WTC11 (cell line): ENCODE results near the gene LDLR. TPM values are rescaled to one million over a fixed set of nuclear protein-coding genes. Genes with fewer than 3 reads are reported as not detected.
"Not testable (repeated sequence)": the region's sequence is repeated elsewhere in the genome, so short reads cannot be mapped to it uniquely, and the experiment has no call there.

Experiments
- ATAC-seq: fragments of 200-7000 bp; cut with Tn5 transposase; 2 replicates; pipeline ENCODE4 v1.10.0; 2021; ENCODE audit warnings: mild to moderate bottlenecking, moderate library complexity
- CTCF ChIA-PET: fragments of 300-600 bp; sonication (Branson Sonifier 250); formaldehyde crosslinking; loops from one replicate; lab custom pipeline; 2021; ENCODE audit warnings: antibody characterized with exemption; lab: Charles Lee
- POLR2A ChIA-PET: fragments of 350-600 bp; sonication (Branson Sonifier 250); formaldehyde crosslinking; loops from one replicate; lab custom pipeline; 2021; ENCODE audit warnings: antibody characterized with exemption; lab: Charles Lee
- DNase-seq: peaks from one replicate; pipeline ENCODE4 v3.0.0; 2021; ENCODE audit warnings: low spot score
- H3K27ac Mint-ChIP-seq: 2 replicates; pipeline ENCODE4 v1.8.0; 2021; ENCODE audit warnings: mixed read lengths
- H3K27me3 Mint-ChIP-seq: 2 replicates; pipeline ENCODE4 v1.8.0; 2021; ENCODE audit warnings: low read depth, mild to moderate bottlenecking, moderate library complexity, mixed read lengths
- H3K36me3 Mint-ChIP-seq: 2 replicates; pipeline ENCODE4 v1.8.0; 2021; ENCODE audit warnings: mixed read lengths
- H3K4me1 Mint-ChIP-seq: 2 replicates; pipeline ENCODE4 v1.8.0; 2022; ENCODE audit warnings: mixed read lengths
- H3K4me3 Mint-ChIP-seq: 2 replicates; pipeline ENCODE4 v1.8.0; 2021; ENCODE audit warnings: mild to moderate bottlenecking, moderate library complexity, mixed read lengths
- H3K9me3 Mint-ChIP-seq: 2 replicates; pipeline ENCODE4 v1.8.0; 2021; ENCODE audit warnings: mixed read lengths
- CREB1 ChIP-seq: sonication (generic); formaldehyde crosslinking; IDR thresholded peaks from 2 replicates; pipeline ENCODE4 v1.8.0; 2023; ENCODE audit warnings: mild to moderate bottlenecking, missing genetic modification reagents
- ELF4 ChIP-seq: sonication (generic); formaldehyde crosslinking; IDR thresholded peaks from 2 replicates; pipeline ENCODE4 v1.8.1; 2022; ENCODE audit warnings: low read depth, mild to moderate bottlenecking, moderate library complexity, missing genetic modification reagents
- EMX1 ChIP-seq: fragments of 250-450 bp; sonication (Bioruptor Pico); IDR thresholded peaks from 2 replicates; pipeline ENCODE4 v1.8.0; 2021; ENCODE audit warnings: mild to moderate bottlenecking
- NFATC4 ChIP-seq: fragments of 250-450 bp; sonication (Bioruptor Pico); IDR thresholded peaks from 2 replicates; pipeline ENCODE4 v1.9.0; 2021; ENCODE audit warnings: mild to moderate bottlenecking
- NFYB ChIP-seq: sonication (generic); formaldehyde crosslinking; conservative IDR thresholded peaks from 2 replicates; pipeline ENCODE4 v1.8.0; 2022; ENCODE audit warnings: low read depth, missing genetic modification reagents
- SMAD4 ChIP-seq: sonication (generic); formaldehyde crosslinking; IDR thresholded peaks from 2 replicates; pipeline ENCODE4 v1.8.0; 2022; ENCODE audit warnings: mild to moderate bottlenecking, missing genetic modification reagents
- TCF7 ChIP-seq: sonication (generic); formaldehyde crosslinking; IDR thresholded peaks from 2 replicates; pipeline ENCODE4 v1.8.0; 2022; ENCODE audit warnings: mild to moderate bottlenecking, low read depth, missing genetic modification reagents, moderate library complexity
- ZNF121 ChIP-seq: sonication (generic); formaldehyde crosslinking; IDR thresholded peaks from 2 replicates; pipeline ENCODE4 v1.8.0; 2023; ENCODE audit warnings: missing genetic modification reagents
- ZNF396 ChIP-seq: fragments of 250-450 bp; sonication (Bioruptor Pico); IDR thresholded peaks from 2 replicates; pipeline ENCODE4 v1.8.0; 2021; ENCODE audit warnings: mild to moderate bottlenecking, moderate library complexity, borderline replicate concordance
- ZNF416 ChIP-seq: fragments of 250-450 bp; sonication (Bioruptor Pico); IDR thresholded peaks from 2 replicates; pipeline ENCODE4 v1.9.0; 2021; ENCODE audit warnings: mild to moderate bottlenecking, inconsistent platforms
- total RNA-seq: library from RNA; stranded (reverse); gene quantifications from 3 replicates; pipeline ENCODE4 v1.2.3, GENCODE V29; 2021
- TF ChIP-seq, protein P1 (sequence below): sonication (generic); formaldehyde crosslinking; IDR thresholded peaks from 2 replicates; pipeline ENCODE4 v1.8.0; 2022; ENCODE audit warnings: mild to moderate bottlenecking, missing genetic modification reagents
- TF ChIP-seq, protein P2 (sequence below): sonication (generic); formaldehyde crosslinking; IDR thresholded peaks from 2 replicates; pipeline ENCODE4 v1.8.1; 2023; ENCODE audit warnings: mild to moderate bottlenecking, moderate library complexity, missing genetic modification reagents
- TF ChIP-seq, protein P3 (sequence below): fragments of 250-450 bp; sonication (Bioruptor Pico); IDR thresholded peaks from 2 replicates; pipeline ENCODE4 v1.9.0; 2021; ENCODE audit warnings: moderate library complexity, mild to moderate bottlenecking, inconsistent platforms, borderline replicate concordance
- TF ChIP-seq, protein P4 (sequence below): sonication (generic); formaldehyde crosslinking; IDR thresholded peaks from 2 replicates; pipeline ENCODE4 v1.8.0; 2022; ENCODE audit warnings: mild to moderate bottlenecking, missing genetic modification reagents

LDLR gene
- total RNA-seq, 1 experiment from 2014 or later = 98.9 TPM

DNA sequence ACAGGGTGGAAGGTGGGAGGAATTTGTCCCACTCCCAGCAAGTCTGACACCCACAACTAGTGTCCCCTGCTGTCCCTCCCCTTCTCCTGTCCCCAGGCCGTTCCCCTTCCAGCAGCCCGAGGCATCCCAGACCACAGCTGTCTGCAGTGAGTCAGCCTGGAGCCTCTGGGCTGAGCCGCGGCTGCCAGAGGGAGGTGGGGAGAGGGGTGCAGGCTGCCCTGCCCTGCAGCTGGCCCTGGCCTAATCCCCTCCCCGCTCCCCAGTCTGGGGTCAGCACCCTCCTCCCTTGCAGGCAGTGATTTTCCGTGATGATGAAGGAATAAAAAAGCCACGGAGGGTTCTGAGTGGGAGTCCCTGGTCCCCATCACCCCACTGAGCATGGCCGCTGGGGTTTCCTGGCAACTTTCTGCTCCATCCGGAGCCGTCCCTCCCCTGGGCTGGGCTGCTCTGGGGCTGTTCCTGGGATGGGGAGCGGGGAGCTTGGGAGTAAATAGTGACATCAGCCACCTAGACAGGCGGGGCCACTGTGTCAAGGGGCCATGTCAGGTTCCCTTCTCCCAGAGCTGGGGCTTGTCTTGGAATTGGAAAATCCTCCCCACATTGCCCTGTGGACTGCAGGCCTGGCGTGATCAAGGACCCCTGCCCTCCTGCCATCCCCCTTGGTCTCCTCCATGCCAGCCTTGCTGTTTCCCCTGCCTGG is 49.5 kb downstream of the LDLR start (continued):
- TF ChIP-seq, protein P1, sequence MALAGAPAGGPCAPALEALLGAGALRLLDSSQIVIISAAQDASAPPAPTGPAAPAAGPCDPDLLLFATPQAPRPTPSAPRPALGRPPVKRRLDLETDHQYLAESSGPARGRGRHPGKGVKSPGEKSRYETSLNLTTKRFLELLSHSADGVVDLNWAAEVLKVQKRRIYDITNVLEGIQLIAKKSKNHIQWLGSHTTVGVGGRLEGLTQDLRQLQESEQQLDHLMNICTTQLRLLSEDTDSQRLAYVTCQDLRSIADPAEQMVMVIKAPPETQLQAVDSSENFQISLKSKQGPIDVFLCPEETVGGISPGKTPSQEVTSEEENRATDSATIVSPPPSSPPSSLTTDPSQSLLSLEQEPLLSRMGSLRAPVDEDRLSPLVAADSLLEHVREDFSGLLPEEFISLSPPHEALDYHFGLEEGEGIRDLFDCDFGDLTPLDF (CRISPR knock-in tag) = no peak
- TF ChIP-seq TCF7 (CRISPR knock-in tag) (no peak), NFYB (CRISPR knock-in tag) (no peak), ZNF416 (no peak)
- TF ChIP-seq, protein P2, sequence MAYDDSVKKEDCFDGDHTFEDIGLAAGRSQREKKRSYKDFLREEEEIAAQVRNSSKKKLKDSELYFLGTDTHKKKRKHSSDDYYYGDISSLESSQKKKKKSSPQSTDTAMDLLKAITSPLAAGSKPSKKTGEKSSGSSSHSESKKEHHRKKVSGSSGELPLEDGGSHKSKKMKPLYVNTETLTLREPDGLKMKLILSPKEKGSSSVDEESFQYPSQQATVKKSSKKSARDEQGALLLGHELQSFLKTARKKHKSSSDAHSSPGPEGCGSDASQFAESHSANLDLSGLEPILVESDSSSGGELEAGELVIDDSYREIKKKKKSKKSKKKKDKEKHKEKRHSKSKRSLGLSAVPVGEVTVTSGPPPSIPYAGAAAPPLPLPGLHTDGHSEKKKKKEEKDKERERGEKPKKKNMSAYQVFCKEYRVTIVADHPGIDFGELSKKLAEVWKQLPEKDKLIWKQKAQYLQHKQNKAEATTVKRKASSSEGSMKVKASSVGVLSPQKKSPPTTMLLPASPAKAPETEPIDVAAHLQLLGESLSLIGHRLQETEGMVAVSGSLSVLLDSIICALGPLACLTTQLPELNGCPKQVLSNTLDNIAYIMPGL = 0 out of 2 replicates have a peak, but pooled peaks have one; percentile 30
- TF ChIP-seq, protein P3, sequence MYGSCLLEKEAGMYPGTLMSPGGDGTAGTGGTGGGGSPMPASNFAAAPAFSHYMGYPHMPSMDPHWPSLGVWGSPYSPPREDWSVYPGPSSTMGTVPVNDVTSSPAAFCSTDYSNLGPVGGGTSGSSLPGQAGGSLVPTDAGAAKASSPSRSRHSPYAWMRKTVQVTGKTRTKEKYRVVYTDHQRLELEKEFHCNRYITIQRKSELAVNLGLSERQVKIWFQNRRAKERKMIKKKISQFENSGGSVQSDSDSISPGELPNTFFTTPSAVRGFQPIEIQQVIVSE (CRISPR knock-in tag) = no peak

DNA sequence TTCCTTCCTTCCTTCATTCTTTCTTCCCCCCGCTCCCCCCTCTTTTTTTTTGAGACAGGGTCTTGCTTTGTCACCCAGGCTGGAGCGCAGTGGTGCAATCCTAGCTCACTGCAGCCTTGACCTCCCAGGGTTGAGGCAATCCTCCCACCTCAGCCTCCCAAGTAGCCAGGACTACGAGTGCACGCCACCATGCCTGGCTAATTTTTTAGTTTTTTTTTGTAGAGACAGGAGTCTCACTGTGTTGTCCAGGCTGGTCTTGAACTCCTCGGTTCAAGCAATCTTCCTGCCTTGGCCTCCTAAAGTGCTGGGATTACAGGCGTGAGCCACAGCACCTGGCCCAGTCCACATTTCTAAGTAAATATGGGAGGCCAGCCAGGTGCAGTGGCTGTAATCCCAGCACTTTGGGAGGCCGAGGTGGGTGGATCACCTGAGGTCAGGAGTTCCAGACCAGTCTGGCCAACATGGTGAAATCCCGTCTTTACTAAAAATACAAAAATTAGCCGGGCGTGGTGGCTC is 50.8 kb downstream of the LDLR start:
- ATAC-seq, H3K27me3 Mint-ChIP-seq, POLR2A ChIA-PET, H3K36me3 Mint-ChIP-seq, DNase-seq, H3K4me3 Mint-ChIP-seq, H3K9me3 Mint-ChIP-seq, H3K27ac Mint-ChIP-seq: not testable (repeated sequence)
- peaks cover 26% of the 10 kb centered on the region for H3K4me1 Mint-ChIP-seq
- TF ChIP-seq ZNF121 (CRISPR knock-in tag) = 0 out of 2 replicates have a peak, but pooled peaks have one; percentile 14
- CTCF ChIA-PET = interaction anchor here (1.2 to 2.9 kb wide), 2 partner anchors 14 to 64 kb away, joined by 3 to 10 read pairs; no protein-coding TSS in a partner anchor

DNA sequence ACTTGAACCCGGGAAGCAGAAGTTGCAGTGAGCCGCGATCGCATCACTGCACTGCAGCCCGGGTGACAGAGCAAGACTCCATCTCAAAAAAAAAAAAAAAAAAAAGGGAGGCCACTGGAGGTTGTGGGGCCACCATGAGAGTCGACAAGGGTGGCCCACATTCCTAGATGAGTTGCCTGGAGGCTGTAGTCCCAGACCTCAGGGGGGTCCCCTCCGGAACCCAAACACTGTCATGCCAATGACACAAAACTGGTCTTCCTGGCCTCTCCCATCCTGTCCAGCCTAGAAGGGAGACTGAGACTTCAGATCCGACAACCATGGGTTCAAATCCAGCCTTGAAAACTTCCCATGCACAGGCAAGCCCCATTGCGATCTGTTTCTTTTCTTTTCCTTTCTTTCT is 51.6 kb downstream of the LDLR start:
- TF ChIP-seq EMX1 (CRISPR knock-in tag) (no peak), ZNF396 (CRISPR knock-in tag) (no peak), ELF4 (CRISPR knock-in tag) (no peak), NFATC4 (no peak), CREB1 (CRISPR knock-in tag) (no peak), ZNF121 (CRISPR knock-in tag) (no peak), SMAD4 (no peak)
- TF ChIP-seq, protein P4, sequence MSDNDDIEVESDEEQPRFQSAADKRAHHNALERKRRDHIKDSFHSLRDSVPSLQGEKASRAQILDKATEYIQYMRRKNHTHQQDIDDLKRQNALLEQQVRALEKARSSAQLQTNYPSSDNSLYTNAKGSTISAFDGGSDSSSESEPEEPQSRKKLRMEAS (CRISPR knock-in tag) = no peak
- TF ChIP-seq, protein P2 = no peak
- ATAC-seq = no peak
- H3K4me3 Mint-ChIP-seq = no peak overlapping the region
- CTCF ChIA-PET = interaction anchor here (0.7 to 3.1 kb wide), 4 partner anchors 15 to 186 kb away, joined by 3 to 11 read pairs (median 4); no protein-coding TSS in a partner anchor
- 0 out of 2 replicates have a peak, but pooled peaks cover under 1% of the 10 kb centered on the region for H3K9me3 Mint-ChIP-seq
- peaks cover 26% of the 10 kb centered on the region for H3K4me1 Mint-ChIP-seq
- POLR2A ChIA-PET = interaction anchor here (0.7 kb wide), 1 partner anchor 1038 kb away, joined by 4 read pairs; no protein-coding TSS in a partner anchor
- no peaks in the 10 kb centered on the region; the same call in 1 of the 2 replicates for H3K27me3 Mint-ChIP-seq
- H3K27ac Mint-ChIP-seq = no peak overlapping the region
- DNase-seq = no peak
- peaks cover 9% of the 10 kb centered on the region for H3K36me3 Mint-ChIP-seq
